HEK293T (cell line): Measurements from ENCODE around the gene TTC39C.
A peak's percentile ranks its signal among the peaks of the same experiment; 100 is the strongest.

Experiments used
- BHLHE40 ChIP-seq: fragments of 450-650 bp; IDR thresholded peaks from 2 replicates; pipeline ENCODE4 v1.6.1; 2016; ENCODE audit warnings: mild to moderate bottlenecking, moderate library complexity, borderline replicate concordance
- FOXA1 ChIP-seq: fragments of 450-650 bp; IDR thresholded peaks from 2 replicates; pipeline ENCODE4 v1.6.1; 2016; ENCODE audit warnings: mild to moderate bottlenecking
- FOXK2 ChIP-seq: fragments of 450-650 bp; IDR thresholded peaks from 2 replicates; pipeline ENCODE4 v1.6.1; 2016; ENCODE audit warnings: mild to moderate bottlenecking
- FOXM1 ChIP-seq: fragments of 450-650 bp; IDR thresholded peaks from 2 replicates; pipeline ENCODE4 v1.6.1; 2017; ENCODE audit warnings: mild to moderate bottlenecking, borderline replicate concordance
- L3MBTL2 ChIP-seq: fragments of 450-650 bp; conservative IDR thresholded peaks from 2 replicates; pipeline ENCODE4 v1.6.1; 2016; ENCODE audit warnings: mild to moderate bottlenecking
- PKNOX1 ChIP-seq: fragments of 450-650 bp; IDR thresholded peaks from 2 replicates; pipeline ENCODE4 v1.6.1; 2016
- SP1 ChIP-seq: fragments of 450-650 bp; IDR thresholded peaks from 2 replicates; pipeline ENCODE4 v1.6.1; 2017
- SUZ12 ChIP-seq: fragments of 450-650 bp; IDR thresholded peaks from 2 replicates; pipeline ENCODE4 v1.6.1; 2016; ENCODE audit warnings: mild to moderate bottlenecking
- TARDBP ChIP-seq: fragments of 450-650 bp; IDR thresholded peaks from 2 replicates; pipeline ENCODE4 v1.6.1; 2016

- no peak for TF ChIP-seq SUZ12
- no peak for TF ChIP-seq FOXK2
- TF ChIP-seq FOXM1, result 0 out of 2 replicates have a peak, but pooled peaks have one; percentile 37
- TF ChIP-seq PKNOX1, result no peak
- TF ChIP-seq FOXA1, result no peak
- TF ChIP-seq BHLHE40, result no peak
- no peak for TF ChIP-seq SP1
- TF ChIP-seq TARDBP, result no peak
- peak; percentile 49 for TF ChIP-seq L3MBTL2
Measured at GRCh38 chr18:24014062-24014985, at the start of gene TTC39C.
